ENCODE results near the gene IL13.

DNA sequence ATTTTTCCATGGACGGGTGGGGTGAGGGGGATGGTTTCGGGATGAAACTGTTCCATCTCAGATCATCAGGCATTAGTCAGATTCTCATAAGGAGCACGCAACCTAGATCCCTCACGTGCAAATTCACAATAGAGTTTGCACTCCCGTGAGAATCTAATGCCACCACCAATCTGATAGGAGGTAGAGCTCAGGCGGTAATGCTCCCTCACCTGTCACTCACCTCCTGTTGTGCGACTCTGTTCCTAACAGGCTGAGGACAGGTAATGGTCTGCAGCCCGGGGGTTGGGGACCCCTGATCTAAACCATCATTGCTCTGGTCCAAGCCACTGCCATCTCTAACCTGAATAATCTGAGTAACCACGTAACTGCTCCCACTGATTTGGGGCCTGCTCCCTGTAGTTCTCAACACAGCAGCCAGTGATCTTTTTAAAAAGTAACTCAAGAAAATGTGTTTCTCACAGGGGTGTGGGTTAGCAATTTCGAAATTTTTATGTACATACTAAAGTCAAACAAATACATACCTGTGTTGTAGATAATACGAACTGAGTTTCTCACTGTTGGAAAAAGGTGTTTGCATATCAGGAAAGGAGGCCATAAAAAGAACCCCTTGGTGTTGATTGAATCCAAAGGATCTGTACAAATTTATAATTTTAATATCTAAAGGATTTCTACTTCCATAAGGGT is 11.2 kb upstream of the IL13 start:
- TF ChIP-seq, protein P1, sequence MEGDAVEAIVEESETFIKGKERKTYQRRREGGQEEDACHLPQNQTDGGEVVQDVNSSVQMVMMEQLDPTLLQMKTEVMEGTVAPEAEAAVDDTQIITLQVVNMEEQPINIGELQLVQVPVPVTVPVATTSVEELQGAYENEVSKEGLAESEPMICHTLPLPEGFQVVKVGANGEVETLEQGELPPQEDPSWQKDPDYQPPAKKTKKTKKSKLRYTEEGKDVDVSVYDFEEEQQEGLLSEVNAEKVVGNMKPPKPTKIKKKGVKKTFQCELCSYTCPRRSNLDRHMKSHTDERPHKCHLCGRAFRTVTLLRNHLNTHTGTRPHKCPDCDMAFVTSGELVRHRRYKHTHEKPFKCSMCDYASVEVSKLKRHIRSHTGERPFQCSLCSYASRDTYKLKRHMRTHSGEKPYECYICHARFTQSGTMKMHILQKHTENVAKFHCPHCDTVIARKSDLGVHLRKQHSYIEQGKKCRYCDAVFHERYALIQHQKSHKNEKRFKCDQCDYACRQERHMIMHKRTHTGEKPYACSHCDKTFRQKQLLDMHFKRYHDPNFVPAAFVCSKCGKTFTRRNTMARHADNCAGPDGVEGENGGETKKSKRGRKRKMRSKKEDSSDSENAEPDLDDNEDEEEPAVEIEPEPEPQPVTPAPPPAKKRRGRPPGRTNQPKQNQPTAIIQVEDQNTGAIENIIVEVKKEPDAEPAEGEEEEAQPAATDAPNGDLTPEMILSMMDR (IDR thresholded peaks at IDR 0.05 in 2 of 3, conservative IDR thresholded peaks at IDR 0.05 in 1 of 3; ENCODE audit: control insufficient read depth in 2 of 3, extremely low read depth in 1 of 3, insufficient read depth in 1 of 3, low read depth in 3 of 3, low read length in 3 of 3): no peak
- TF ChIP-seq EP300 (IDR thresholded peaks at IDR 0.05; ENCODE audit: borderline replicate concordance in 1 of 2, control insufficient read depth in 1 of 2, low read depth in 2 of 2, low read length in 2 of 2): no peak

Measured in GM12878 (cell line).